Measurements from ENCODE around the gene OTUD1.

GRCh38 chr10:23436983-23437382, 1.9 kb upstream of the OTUD1 start:
- TF ChIP-seq JUND (IDR thresholded peaks at IDR 0.05) (no peak), POLR2A (IDR thresholded peaks at IDR 0.05; ENCODE audit: borderline replicate concordance, extremely low read depth, insufficient read depth, insufficient read length) (no peak)
- TF ChIP-seq, protein P1, sequence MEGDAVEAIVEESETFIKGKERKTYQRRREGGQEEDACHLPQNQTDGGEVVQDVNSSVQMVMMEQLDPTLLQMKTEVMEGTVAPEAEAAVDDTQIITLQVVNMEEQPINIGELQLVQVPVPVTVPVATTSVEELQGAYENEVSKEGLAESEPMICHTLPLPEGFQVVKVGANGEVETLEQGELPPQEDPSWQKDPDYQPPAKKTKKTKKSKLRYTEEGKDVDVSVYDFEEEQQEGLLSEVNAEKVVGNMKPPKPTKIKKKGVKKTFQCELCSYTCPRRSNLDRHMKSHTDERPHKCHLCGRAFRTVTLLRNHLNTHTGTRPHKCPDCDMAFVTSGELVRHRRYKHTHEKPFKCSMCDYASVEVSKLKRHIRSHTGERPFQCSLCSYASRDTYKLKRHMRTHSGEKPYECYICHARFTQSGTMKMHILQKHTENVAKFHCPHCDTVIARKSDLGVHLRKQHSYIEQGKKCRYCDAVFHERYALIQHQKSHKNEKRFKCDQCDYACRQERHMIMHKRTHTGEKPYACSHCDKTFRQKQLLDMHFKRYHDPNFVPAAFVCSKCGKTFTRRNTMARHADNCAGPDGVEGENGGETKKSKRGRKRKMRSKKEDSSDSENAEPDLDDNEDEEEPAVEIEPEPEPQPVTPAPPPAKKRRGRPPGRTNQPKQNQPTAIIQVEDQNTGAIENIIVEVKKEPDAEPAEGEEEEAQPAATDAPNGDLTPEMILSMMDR (IDR thresholded peaks at IDR 0.05 in 2 of 3, conservative IDR thresholded peaks at IDR 0.05 in 1 of 3; ENCODE audit: borderline replicate concordance in 1 of 3, insufficient read depth in 1 of 3, low read depth in 2 of 3, low read length in 2 of 3): no peak
